A549 treated with Mapracorat at 1 μM for 4 hours (cell line): Measurements from ENCODE around the gene CHRNB2. TPM values are rescaled to one million over a fixed set of nuclear protein-coding genes. Genes with fewer than 3 reads are reported as not detected.

Experiments
- total RNA-seq: library from RNA; stranded (reverse); fragments of 200-300 nt; extraction: Qiagen RNA extraction; gene quantifications from 5 replicates; pipeline ENCODE4 v1.2.3, GENCODE V29; 2022

The CHRNB2 gene
- total RNA-seq = 0.30 to 0.48 TPM (median 0.43 TPM) in 5 replicates

DNA sequence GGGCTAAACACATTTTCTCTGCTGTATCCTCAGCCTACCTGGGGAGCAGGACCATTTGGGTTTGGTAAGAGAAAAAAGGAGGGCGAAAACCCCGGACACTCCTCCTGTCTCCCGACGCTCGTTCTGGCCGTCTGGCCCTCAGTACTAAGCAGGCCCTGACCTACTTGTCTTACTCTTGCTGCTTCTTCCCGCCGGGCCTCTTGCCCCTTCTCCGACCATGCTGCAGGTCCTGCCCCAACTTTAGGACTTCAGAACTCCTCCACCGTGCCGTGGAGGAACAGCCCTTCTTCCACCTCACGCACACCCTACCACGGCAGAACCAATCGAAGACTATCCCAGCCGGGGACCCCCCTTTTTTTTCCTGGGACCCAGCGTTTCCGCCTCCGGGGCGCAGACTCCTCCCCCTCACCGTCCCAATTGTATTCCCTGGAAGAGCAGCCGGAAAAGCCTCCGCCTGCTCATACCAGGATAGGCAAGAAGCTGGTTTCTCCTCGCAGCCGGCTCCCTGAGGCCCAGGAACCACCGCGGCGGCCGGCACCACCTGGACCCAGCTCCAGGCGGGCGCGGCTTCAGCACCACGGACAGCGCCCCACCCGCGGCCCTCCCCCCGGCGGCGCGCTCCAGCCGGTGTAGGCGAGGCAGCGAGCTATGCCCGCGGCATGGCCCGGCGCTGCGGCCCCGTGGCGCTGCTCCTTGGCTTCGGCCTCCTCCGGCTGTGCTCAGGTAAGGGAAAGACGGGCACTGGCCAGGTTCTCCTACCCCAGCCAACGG, at the start of gene CHRNB2:
CHRNB2 (plus strand) TSS at position 393 of the 771 bp plus-strand sequence; CDS start at position 660, 267 bp downstream.

DNA sequence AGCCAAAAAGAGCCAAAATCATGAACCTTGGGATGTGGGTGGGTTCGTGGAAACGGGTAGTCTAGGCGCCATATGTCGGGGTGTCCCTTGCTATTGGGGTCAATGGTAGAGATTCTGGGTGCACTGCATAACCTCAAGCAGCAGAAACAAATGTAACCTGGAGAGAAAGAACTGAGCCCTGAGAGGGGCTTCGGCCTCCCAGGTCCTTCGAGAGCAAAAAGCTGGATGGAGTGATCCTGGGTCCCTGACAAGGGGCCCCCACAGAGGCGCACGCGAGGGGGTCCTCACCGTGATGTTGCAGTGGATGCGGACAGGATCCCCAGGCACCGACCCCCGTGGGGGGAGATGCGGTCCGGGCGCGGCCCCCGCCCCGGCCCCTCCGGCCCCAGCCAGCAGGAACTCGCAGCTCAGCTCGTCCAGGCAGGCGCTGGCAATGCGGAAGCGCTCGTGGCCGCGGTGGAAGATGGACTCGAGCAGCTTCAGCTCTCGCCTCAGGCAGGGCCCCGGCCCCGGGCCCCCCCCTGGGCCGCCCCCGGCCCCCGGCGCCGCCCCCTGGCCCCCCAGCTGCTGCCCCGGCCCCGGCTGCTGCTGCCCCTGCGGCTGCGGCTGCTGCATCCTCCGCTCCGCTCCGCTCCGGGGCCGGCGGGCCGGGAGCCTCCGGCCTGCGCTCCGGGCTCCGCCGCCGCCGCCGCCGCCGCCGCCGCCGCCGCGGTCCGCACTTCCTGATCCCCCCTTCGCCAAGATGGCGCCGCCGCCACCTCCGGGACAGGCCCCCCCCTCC, 9.4 kb upstream of the CHRNB2 start, which contains the start of gene UBE2Q1:
UBE2Q1 (minus strand) TSS at position 724 of the 781 bp plus-strand sequence; CDS start at position 615, 109 bp downstream.

DNA sequence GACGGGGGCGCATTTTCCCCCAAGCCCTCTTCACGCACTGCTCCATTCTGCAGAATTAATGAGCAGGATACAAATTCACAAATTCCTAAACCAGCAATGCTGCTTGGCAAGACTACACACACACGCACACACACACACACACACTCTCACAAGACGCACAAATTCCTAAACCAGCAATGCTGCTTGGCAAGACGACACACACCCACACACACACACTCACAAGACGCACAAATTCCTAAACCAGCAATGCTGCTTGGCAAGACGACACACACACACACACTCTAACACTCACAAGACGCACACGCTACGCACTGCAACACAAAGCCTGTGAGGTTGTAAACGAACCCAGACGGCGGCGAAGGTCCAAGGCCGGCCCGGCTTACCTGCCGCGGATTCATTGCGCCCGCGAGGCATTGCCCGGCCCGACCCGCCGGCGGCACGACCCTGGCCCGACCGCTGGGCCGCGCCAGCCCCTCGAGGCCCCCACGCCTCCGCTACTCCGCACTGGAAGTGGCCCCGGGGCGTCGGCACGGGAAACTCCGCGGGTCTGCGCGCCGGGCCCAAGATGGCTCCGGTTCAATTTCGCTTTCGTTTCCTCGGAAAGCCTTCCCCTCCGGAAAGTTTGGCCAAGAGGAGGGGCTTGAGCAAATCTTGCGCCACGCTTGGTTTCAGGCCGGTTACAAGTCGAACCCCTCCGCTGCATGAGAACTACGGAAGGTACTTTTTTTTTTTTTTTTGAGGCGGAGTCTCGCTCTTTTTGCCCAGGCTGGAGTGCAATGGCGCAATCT, 40.2 kb downstream of the CHRNB2 start, which contains the start of gene ADAR:
ADAR (minus strand) TSS at position 578 of the 788 bp plus-strand sequence; CDS start at position 398, 180 bp downstream.

Other genes with a start within 250 kb of the CHRNB2 start
- not detected in 5 replicates for gene AQP10, start 246.7 kb upstream of the CHRNB2 start, total RNA-seq
- 27.1 to 41.8 TPM (median 38.1 TPM) in 5 replicates for gene ATP8B2, start 242.3 kb upstream of the CHRNB2 start, total RNA-seq
- gene IL6R, start 162.4 kb upstream of the CHRNB2 start, total RNA-seq = 22.0 to 30.9 TPM (median 27.2 TPM) in 5 replicates
- gene TDRD10, start 65.6 kb upstream of the CHRNB2 start, total RNA-seq = 0.23 TPM in 1 of 5 replicates, not detected in the others
- gene SHE, start 65.4 kb upstream of the CHRNB2 start, total RNA-seq = 0.07 to 0.13 TPM (median 0.10 TPM) in 5 replicates
- gene UBE2Q1, start 9.1 kb upstream of the CHRNB2 start, total RNA-seq = 54.0 to 76.5 TPM (median 64.0 TPM) in 5 replicates
- 65.4 to 75.7 TPM (median 73.5 TPM) in 5 replicates for gene ADAR, start 40.4 kb downstream of the CHRNB2 start, total RNA-seq